ENCODE results near the gene XPO4. TPM values are rescaled to one million over a fixed set of nuclear protein-coding genes. Genes with fewer than 3 reads are reported as not detected.
A peak's percentile ranks its signal among the peaks of the same experiment; 100 is the strongest.
"Not testable (repeated sequence)": the region's sequence is repeated elsewhere in the genome, so short reads cannot be mapped to it uniquely, and the experiment has no call there.

XPO4 gene
- 22.2 and 25.2 TPM in 2 replicates for total RNA-seq (2014; rRNA removed; shearing (Covaris generic))
- 21.9 and 23.5 TPM in 2 replicates for polyA plus RNA-seq (2014; cell fraction: nucleus; rRNA removed)

GRCh38 chr13:20902438-20903163 lies at the start of gene XPO4:
TSS of gene XPO4 (minus strand) at chr13:20902746. CDS start at chr13:20902738, 8 bp downstream.
- peak; percentile 58 for DNase-seq (ENCODE audit: extremely low read depth, low read depth)

GRCh38 chr13:20948001-20948400 lies 45.5 kb upstream of the XPO4 start:
- not testable (repeated sequence) for DNase-seq (ENCODE audit: extremely low read depth, low read depth)

- no peak for DNase-seq (ENCODE audit: extremely low read depth, low read depth)
These were observed 43.4 kb upstream of the XPO4 start for GRCh38 chr13:20945952-20946383.

GRCh38 chr13:20942938-20943559 lies 40.5 kb upstream of the XPO4 start:
- no peak for DNase-seq (ENCODE audit: extremely low read depth, low read depth)

- DNase-seq (ENCODE audit: extremely low read depth, low read depth): not testable (repeated sequence)
These were observed 38.0 kb upstream of the XPO4 start for GRCh38 chr13:20940511-20940910.

- DNase-seq (ENCODE audit: extremely low read depth, low read depth): no peak
These were observed 37.5 kb upstream of the XPO4 start for GRCh38 chr13:20940083-20940482.

- no peak for DNase-seq (ENCODE audit: extremely low read depth, low read depth)
These were observed 37.1 kb upstream of the XPO4 start for GRCh38 chr13:20939662-20940061.

- no peak for DNase-seq (ENCODE audit: extremely low read depth, low read depth)
These were observed 35.8 kb upstream of the XPO4 start for GRCh38 chr13:20938302-20938701.

GRCh38 chr13:20927596-20928257 lies 25.2 kb upstream of the XPO4 start:
- DNase-seq (ENCODE audit: extremely low read depth, low read depth): no peak

- DNase-seq (ENCODE audit: extremely low read depth, low read depth): not testable (repeated sequence)
These were observed 22.8 kb upstream of the XPO4 start for GRCh38 chr13:20925395-20925790.

- DNase-seq (ENCODE audit: extremely low read depth, low read depth): peak; percentile 55
These were observed 22.3 kb upstream of the XPO4 start for GRCh38 chr13:20924758-20925394.

- DNase-seq (ENCODE audit: extremely low read depth, low read depth): no peak
These were observed 20.7 kb upstream of the XPO4 start for GRCh38 chr13:20923272-20923671.

GRCh38 chr13:20921572-20921971 lies 19.0 kb upstream of the XPO4 start:
- DNase-seq (ENCODE audit: extremely low read depth, low read depth): no peak

GRCh38 chr13:20915676-20916075 lies 13.1 kb upstream of the XPO4 start:
- DNase-seq (ENCODE audit: extremely low read depth, low read depth): not testable (repeated sequence)

- no peak for DNase-seq (ENCODE audit: extremely low read depth, low read depth)
These were observed 8.5 kb upstream of the XPO4 start for GRCh38 chr13:20911037-20911436.

GRCh38 chr13:20908714-20909497 lies 6.4 kb upstream of the XPO4 start:
- DNase-seq (ENCODE audit: extremely low read depth, low read depth): no peak

- no peak for DNase-seq (ENCODE audit: extremely low read depth, low read depth)
These were observed 2.4 kb upstream of the XPO4 start for GRCh38 chr13:20904908-20905307.

GRCh38 chr13:20903164-20903475 lies 574 bp upstream of the XPO4 start:
- no peak for DNase-seq (ENCODE audit: extremely low read depth, low read depth)

- DNase-seq (ENCODE audit: extremely low read depth, low read depth): no peak
These were observed 693 bp downstream of the XPO4 start for GRCh38 chr13:20901668-20902437.

GRCh38 chr13:20894245-20894644 lies 8.3 kb downstream of the XPO4 start:
- DNase-seq (ENCODE audit: extremely low read depth, low read depth): no peak

Data from NCI-H460 (cell line).